Measurements from ENCODE around the gene DEPDC1.

The DEPDC1 gene

GRCh38 chr1:68453060-68453670 is 43.7 kb downstream of the DEPDC1 start:
- no peak for TF ChIP-seq GATA3 (IDR thresholded peaks at IDR 0.05; ENCODE audit: low read depth, low read length)

- TF ChIP-seq GATA2 (IDR thresholded peaks at IDR 0.05; ENCODE audit: low read depth, low read length), result no peak
- no peak for TF ChIP-seq GATA3 (IDR thresholded peaks at IDR 0.05; ENCODE audit: low read depth, low read length)
Observed at GRCh38 chr1:68449901-68450300, 47.0 kb downstream of the DEPDC1 start, which contains the start of gene RPE65. Gene RPE65, minus strand, starts transcription at chr1:68449954. Its CDS starts 49 bp downstream, at chr1:68449905.

- TF ChIP-seq GATA2 (IDR thresholded peaks at IDR 0.05; ENCODE audit: low read depth, low read length) (no peak), GATA3 (IDR thresholded peaks at IDR 0.05; ENCODE audit: low read depth, low read length) (no peak)
Observed at GRCh38 chr1:68448365-68448764, 48.5 kb downstream of the DEPDC1 start.

GRCh38 chr1:68445709-68446108 is 51.2 kb downstream of the DEPDC1 start:
- TF ChIP-seq GATA2 (IDR thresholded peaks at IDR 0.05; ENCODE audit: low read depth, low read length) (no peak), GATA3 (IDR thresholded peaks at IDR 0.05; ENCODE audit: low read depth, low read length) (no peak)

GRCh38 chr1:68442822-68443556 is 53.9 kb downstream of the DEPDC1 start:
- TF ChIP-seq GATA3 (IDR thresholded peaks at IDR 0.05; ENCODE audit: low read depth, low read length) (no peak), GATA2 (IDR thresholded peaks at IDR 0.05; ENCODE audit: low read depth, low read length) (no peak)

- TF ChIP-seq GATA3 (IDR thresholded peaks at IDR 0.05; ENCODE audit: low read depth, low read length) (no peak), GATA2 (IDR thresholded peaks at IDR 0.05; ENCODE audit: low read depth, low read length) (no peak)
Observed at GRCh38 chr1:68442006-68442405, 54.9 kb downstream of the DEPDC1 start.

GRCh38 chr1:68438310-68438709 is 58.6 kb downstream of the DEPDC1 start:
- no peak for TF ChIP-seq GATA2 (IDR thresholded peaks at IDR 0.05; ENCODE audit: low read depth, low read length)
- TF ChIP-seq GATA3 (IDR thresholded peaks at IDR 0.05; ENCODE audit: low read depth, low read length), result no peak

GRCh38 chr1:68433395-68433794 is 63.5 kb downstream of the DEPDC1 start:
- TF ChIP-seq GATA3 (IDR thresholded peaks at IDR 0.05; ENCODE audit: low read depth, low read length), result no peak
- TF ChIP-seq GATA2 (IDR thresholded peaks at IDR 0.05; ENCODE audit: low read depth, low read length), result no peak

GRCh38 chr1:68431076-68431475 is 65.8 kb downstream of the DEPDC1 start:
- TF ChIP-seq GATA2 (IDR thresholded peaks at IDR 0.05; ENCODE audit: low read depth, low read length), result no peak
- TF ChIP-seq GATA3 (IDR thresholded peaks at IDR 0.05; ENCODE audit: low read depth, low read length), result no peak

GRCh38 chr1:68429233-68429808 is 67.6 kb downstream of the DEPDC1 start:
- TF ChIP-seq GATA2 (IDR thresholded peaks at IDR 0.05; ENCODE audit: low read depth, low read length) (no peak), GATA3 (IDR thresholded peaks at IDR 0.05; ENCODE audit: low read depth, low read length) (no peak)

- TF ChIP-seq GATA3 (IDR thresholded peaks at IDR 0.05; ENCODE audit: low read depth, low read length) (no peak), GATA2 (IDR thresholded peaks at IDR 0.05; ENCODE audit: low read depth, low read length) (no peak)
Observed at GRCh38 chr1:68426594-68426993, 70.3 kb downstream of the DEPDC1 start.
